ENCODE data around the gene OSCAR.

GRCh38 chr19:54149021-54149812, 48.6 kb upstream of the OSCAR start:
- TF ChIP-seq CTCF (IDR thresholded peaks at IDR 0.05; ENCODE audit: insufficient read depth, low read depth, low read length) = no peak
- TF ChIP-seq EZH2 (IDR thresholded peaks at IDR 0.05; ENCODE audit: insufficient read depth, low read length) = no peak
